Right lobe of liver (tissue), 6 donors: Measurements from ENCODE around the gene SPPL2A. TPM values are rescaled to one million over a fixed set of nuclear protein-coding genes. Genes with fewer than 3 reads are reported as not detected.

ENCODE experiments used
- ATAC-seq, 4 donors: fragments of 200-7000 bp; cut with Tn5 transposase; one replicate each; pipeline ENCODE4 v1.9.1; 2020; ENCODE audit warnings: mild to moderate bottlenecking in 4 of 4, moderate library complexity in 4 of 4
- DNase-seq, 3 donors: peaks; one replicate each; pipeline ENCODE4 v3.0.0-alpha.2; 2020
- H3K27ac ChIP-seq, 3 donors: fragments of 200-600 bp; one replicate each; pipeline ENCODE4 v1.8.0; 2022
- H3K27me3 ChIP-seq, 2 donors: fragments of 200-600 bp; one replicate each; pipeline ENCODE4 v1.8.0; 2022
- H3K36me3 ChIP-seq, 4 donors: fragments of 200-600 bp; sonication (generic) in 1 of 4; one replicate each; pipeline versions ENCODE4 v1.5.1 to v1.8.0; 2017 to 2022; ENCODE audit warnings: control low read depth in 1 of 4
- H3K4me1 ChIP-seq, 4 donors: fragments of 200-600 bp; sonication (generic) in 1 of 4; one replicate each; pipeline versions ENCODE4 v1.5.1 to v1.8.0; 2017 to 2022; ENCODE audit warnings: control low read depth in 1 of 4
- H3K4me3 ChIP-seq, 3 donors: fragments of 200-600 bp; one replicate each; pipeline ENCODE4 v1.8.0; 2022
- H3K9me3 ChIP-seq, 4 donors: fragments of 200-600 bp; sonication (generic) in 1 of 4; one replicate each; pipeline versions ENCODE4 v1.5.1 to v1.8.0; 2017 to 2022; ENCODE audit warnings: control low read depth in 1 of 4
- CTCF ChIP-seq, 4 donors: fragments of 200-600 bp in 3 of 4; fragments of 450-650 bp in 1 of 4; IDR thresholded peaks; one replicate each; pipeline versions ENCODE4 v1.5.1 to v1.8.0; 2016 to 2022; ENCODE audit warnings: antibody characterized with exemption in 4 of 4, mild to moderate bottlenecking in 2 of 4
- POLR2A ChIP-seq: fragments of 450-650 bp; IDR thresholded peaks from one replicate; pipeline ENCODE4 v1.6.1; 2017; ENCODE audit warnings: antibody characterized with exemption, mild to moderate bottlenecking
- WGBS: methylation state at CpG from one replicate; pipeline ENCODE4 v1.1.6; 2018; ENCODE audit warnings: low coverage, low lambda C conversion rate; ENCODE audit not compliant: insufficient coverage; ENCODE audit errors: missing lambda C conversion rate; 5-methylcytosine and 5-hydroxymethylcytosine counted together
- intact Hi-C, 2 donors: fragments of 100-400 bp; cut with DNase I; formaldehyde crosslinking; loops; one replicate each; pipeline versions ENCODE4 v1.11.2 to v1.14.1; 2022
- total RNA-seq, 6 experiments: library from RNA; depleted of rRNA in 2 of 6; stranded (reverse); fragments of >200 nt in 2 of 6; fragmentation: NEBNext Ultra II Directional in 3 of 6; extraction: Animal tissue kit (Norgen Biotek cat#: 25700) in 3 of 6; gene quantifications; one replicate each; pipeline versions ENCODE4 v1.1.0 to v1.2.4, GENCODE V29; 2016 to 2023
- donor health status: DM: no; HTN: yes; CAD: no.
- donor health status: DM: no; HTN: no; CAD: no.
- donor health status: DM: no; HTN: no; CAD: no.
- donor health status: DM: no; HTN: yes; CAD: no.
- donor health status: DM: no; HTN: yes; CAD: no.

Gene SPPL2A
- total RNA-seq, 6 experiments from 2014 or later, result 94.0 to 239 (median 120) TPM

DNA sequence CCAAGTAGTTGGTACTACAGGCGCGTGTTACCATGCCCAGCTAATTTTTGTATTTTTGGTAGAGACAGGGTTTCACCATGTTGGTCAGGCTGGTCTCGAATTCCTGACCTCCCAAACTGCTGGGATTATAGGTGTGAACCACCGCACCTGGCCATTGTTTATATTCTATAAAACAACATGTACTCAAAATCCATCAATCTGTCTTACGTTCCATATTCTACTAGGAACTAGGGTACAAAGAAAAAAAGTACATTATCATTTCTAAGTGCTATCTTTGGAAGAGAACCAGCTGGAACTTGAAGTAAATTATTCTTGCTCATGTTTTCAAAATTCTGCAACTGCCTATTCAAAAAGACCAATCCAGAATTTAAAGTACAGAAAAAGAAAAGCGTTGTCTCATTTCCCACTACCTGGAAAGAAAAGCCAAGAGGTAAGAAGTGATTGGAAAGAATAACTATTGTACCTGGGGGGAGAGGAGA is 15.2 kb downstream of the SPPL2A start:
- no peak overlapping the region for H3K4me3 ChIP-seq
- no peak for ATAC-seq

GRCh38 chr15:50747523-50747922 is 18.0 kb downstream of the SPPL2A start:
- Histone ChIP-seq H3K36me3 (peaks cover 0 to 44% (median 9%) of the 10 kb centered on the region in 4 donors), H3K9me3 (no peaks in the 10 kb centered on the region), H3K4me3 (no peak overlapping the region), H3K27ac (no peak overlapping the region), H3K4me1 (peaks cover 0 to 9% (median 0%) of the 10 kb centered on the region in 4 donors), H3K27me3 (no peaks in the 10 kb centered on the region)
- TF ChIP-seq CTCF (IDR thresholded peaks at IDR 0.05), result no peak
- TF ChIP-seq POLR2A, result no peak
- no peak for DNase-seq
- ATAC-seq, result no peak
- 89% methylated on average over 2 of the region's 2 CpGs for WGBS
- intact Hi-C loops, result no loop called here

More for the DNA sequence above, 15.2 kb downstream of the SPPL2A start:
- TF ChIP-seq CTCF (IDR thresholded peaks at IDR 0.05), result no peak
- Histone ChIP-seq H3K9me3 (no peaks in the 10 kb centered on the region), H3K36me3 (peaks cover 0 to 33% (median 7%) of the 10 kb centered on the region in 4 donors), H3K4me1 (peaks cover 0 to 9% (median 0%) of the 10 kb centered on the region in 4 donors), H3K27ac (no peak overlapping the region), H3K27me3 (no peaks in the 10 kb centered on the region)
- no peak for DNase-seq
- intact Hi-C loops, result no loop called here
- 92% methylated on average over 6 of the region's 6 CpGs for WGBS

- H3K4me3 ChIP-seq, result no peak overlapping the region
- H3K27ac ChIP-seq, result no peak overlapping the region
- peaks cover 0 to 50% (median 12%) of the 10 kb centered on the region in 4 donors for H3K36me3 ChIP-seq
- ATAC-seq (no peak), DNase-seq (no peak)
- no peak for TF ChIP-seq CTCF (IDR thresholded peaks at IDR 0.05)
- no peak for TF ChIP-seq POLR2A
- no peaks in the 10 kb centered on the region for H3K4me1 ChIP-seq
- H3K9me3 ChIP-seq, result no peaks in the 10 kb centered on the region
- intact Hi-C loops, result no loop called here
- H3K27me3 ChIP-seq, result no peaks in the 10 kb centered on the region
- 89% methylated on average over 1 of the region's 1 CpG for WGBS
These were observed 20.9 kb downstream of the SPPL2A start for GRCh38 chr15:50744601-50745000.

GRCh38 chr15:50740955-50741354 is 24.6 kb downstream of the SPPL2A start:
- intact Hi-C loops, result no loop called here
- peaks cover 0 to 57% (median 8%) of the 10 kb centered on the region in 4 donors for H3K36me3 ChIP-seq
- no peak overlapping the region for H3K27ac ChIP-seq
- no peaks in the 10 kb centered on the region for H3K4me1 ChIP-seq
- TF ChIP-seq CTCF (IDR thresholded peaks at IDR 0.05) (no peak), POLR2A (no peak)
- WGBS, result 81% methylated on average over 3 of the region's 3 CpGs
- no peaks in the 10 kb centered on the region for H3K9me3 ChIP-seq
- no peak overlapping the region for H3K4me3 ChIP-seq
- H3K27me3 ChIP-seq, result no peaks in the 10 kb centered on the region
- ATAC-seq, result no peak
- no peak for DNase-seq

- Histone ChIP-seq H3K4me3 (no peak overlapping the region), H3K27ac (no peak overlapping the region), H3K27me3 (no peaks in the 10 kb centered on the region), H3K36me3 (peaks cover 0 to 74% (median 12%) of the 10 kb centered on the region in 4 donors), H3K4me1 (no peaks in the 10 kb centered on the region), H3K9me3 (no peaks in the 10 kb centered on the region)
- intact Hi-C loops, result no loop called here
- no peak for DNase-seq
- peak in 1 of 4 donors; percentile 42 for ATAC-seq
- 46% methylated on average over 8 of the region's 8 CpGs for WGBS
- no peak for TF ChIP-seq POLR2A
- no peak for TF ChIP-seq CTCF (IDR thresholded peaks at IDR 0.05)
These were observed 28.7 kb downstream of the SPPL2A start for GRCh38 chr15:50736823-50737222.
